Panc1 (cell line): Measurements from ENCODE around the gene DSCAM. TPM values are rescaled to one million over a fixed set of nuclear protein-coding genes. Genes with fewer than 3 reads are reported as not detected.

ENCODE experiments used
- ATAC-seq: fragments of 200-7000 bp; cut with Tn5 transposase; 2 replicates; pipeline ENCODE4 v1.9.1; 2020; ENCODE audit warnings: mild to moderate bottlenecking, moderate library complexity
- BruUV-seq: library from RNA; stranded (reverse); fragments of 400-500 nt; replicated peaks from 2 replicates; lab custom pipeline; 2021; lab: Mats Ljungman, UMichigan
- CTCF ChIA-PET: fragments of 300-600 bp; sonication (Branson Sonifier 250); formaldehyde crosslinking; loops from one replicate; lab custom pipeline; 2022; ENCODE audit warnings: antibody characterized with exemption; lab: Charles Lee
- POLR2A ChIA-PET: fragments of 300-600 bp; sonication (Branson Sonifier 250); formaldehyde crosslinking; loops from one replicate; lab custom pipeline; 2022; ENCODE audit warnings: antibody characterized with exemption; lab: Charles Lee
- DNase-seq: peaks from one replicate; pipeline ENCODE4 v3.0.0-alpha.2; 2010; ENCODE audit warnings: low read depth, low spot score
- H3K27ac ChIP-seq: 2 replicates; pipeline ENCODE4 v1.5.1; 2011; ENCODE audit warnings: mild to moderate bottlenecking, low read length, inconsistent platforms
- H3K27me3 ChIP-seq: fragments of 200-500 bp; sonication (Bioruptor generic); 2 replicates; pipeline ENCODE4 v1.6.0; 2014; ENCODE audit warnings: low read length, inconsistent platforms; ENCODE audit not compliant: control insufficient read depth, insufficient read depth
- H3K36me3 ChIP-seq: fragments of 200-500 bp; sonication (Bioruptor generic); 2 replicates; pipeline ENCODE4 v1.5.1; 2014; ENCODE audit warnings: inconsistent platforms, mild to moderate bottlenecking, low read length, moderate library complexity; ENCODE audit not compliant: control insufficient read depth, insufficient read depth
- H3K4me1 ChIP-seq: 2 replicates; pipeline ENCODE4 v1.5.1; 2011; ENCODE audit warnings: inconsistent platforms, mild to moderate bottlenecking, low read length, moderate library complexity; ENCODE audit not compliant: control insufficient read depth, insufficient read depth
- H3K4me3 ChIP-seq, 2 experiments: 2 replicates each; pipeline ENCODE4 v1.5.1; 2011 to 2012; ENCODE audit warnings: low read depth in 2 of 2, low read length in 2 of 2, mild to moderate bottlenecking in 2 of 2, inconsistent platforms in 1 of 2, moderate library complexity in 1 of 2
- H3K9me3 ChIP-seq: fragments of 200-500 bp; sonication (Bioruptor generic); 2 replicates; pipeline ENCODE4 v1.5.1; 2014; ENCODE audit warnings: low read depth, mild to moderate bottlenecking, inconsistent platforms, low read length, moderate library complexity; ENCODE audit not compliant: control insufficient read depth, insufficient read depth
- CTCF ChIP-seq: fragments of 450-650 bp; IDR thresholded peaks from 2 replicates; pipeline ENCODE4 v1.5.1; 2017; ENCODE audit warnings: mild to moderate bottlenecking
- POLR2AphosphoS5 ChIP-seq: IDR thresholded peaks from 2 replicates; pipeline ENCODE4 v1.6.1; 2012; ENCODE audit warnings: mild to moderate bottlenecking, low read depth, low read length, moderate library complexity
- REST ChIP-seq, 2 experiments: IDR thresholded peaks; 2 replicates each; pipeline ENCODE4 v1.6.1; 2011 to 2012; ENCODE audit warnings: low read depth in 2 of 2, control low read depth in 1 of 2, low read length in 1 of 2, mild to moderate bottlenecking in 1 of 2, moderate library complexity in 1 of 2; ENCODE audit not compliant: insufficient read depth in 1 of 2
- SIN3A ChIP-seq: IDR thresholded peaks from 2 replicates; pipeline ENCODE4 v1.6.1; 2012; ENCODE audit warnings: low read depth, mild to moderate bottlenecking, low read length, moderate library complexity, borderline replicate concordance; ENCODE audit not compliant: insufficient read depth
- TCF7L2 ChIP-seq: IDR thresholded peaks from 2 replicates; pipeline ENCODE4 v1.6.1; 2011; ENCODE audit warnings: mild to moderate bottlenecking, low read depth, low read length, inconsistent platforms
- in situ Hi-C: cut with HindIII; loops from 2 replicates; pipeline ENCODE4 v1.10.0; 2016; ENCODE audit warnings: low sequenced_read_pairs, low pct_unique_long_range_greater_than_20kb
- intact Hi-C: fragments of 100-400 bp; cut with micrococcal nuclease; formaldehyde crosslinking; loops from one replicate; pipeline ENCODE4 v1.10.0; 2022; ENCODE audit not compliant: unreplicated experiment
- total RNA-seq: library from RNA; stranded (reverse); gene quantifications from one replicate; pipeline ENCODE4 v1.2.1, GENCODE V29; 2021; ENCODE audit not compliant: unreplicated experiment

The DSCAM gene
- total RNA-seq, 1 experiment from 2014 or later, result not detected

- H3K4me3 ChIP-seq, result no peak overlapping the region
- no peaks in the 10 kb centered on the region; the same call in 1 of the 2 replicates for H3K27me3 ChIP-seq
- BruUV-seq, result no TSS peak
- ChIA-PET POLR2A (no interaction called here), CTCF (interaction anchor here (0.6 kb wide), 1 partner anchor 112 kb away, joined by 3 read pairs; no protein-coding TSS in a partner anchor)
- no peaks in the 10 kb centered on the region for H3K4me1 ChIP-seq
- no peak overlapping the region for H3K27ac ChIP-seq
- in situ Hi-C loops (no loop called here), intact Hi-C loops (no loop called here)
- no peak for TF ChIP-seq POLR2AphosphoS5
- no peaks in the 10 kb centered on the region for H3K36me3 ChIP-seq
- DNase-seq (no peak), ATAC-seq (no peak)
- H3K9me3 ChIP-seq, result no peaks in the 10 kb centered on the region
These were observed 453.9 kb downstream of the DSCAM start for GRCh38 chr21:40393066-40393465.

- no peak for TF ChIP-seq REST (IDR thresholded peaks at IDR 0.05; ENCODE audit: insufficient read depth in 1 of 2, low read depth in 2 of 2, low read length in 1 of 2)
- TF ChIP-seq CTCF, result no peak
- no peak for TF ChIP-seq SIN3A
- no peak for TF ChIP-seq POLR2AphosphoS5
- no peak for TF ChIP-seq TCF7L2
- ChIA-PET POLR2A (no interaction called here), CTCF (no interaction called here)
- ATAC-seq (no peak), DNase-seq (no peak)
- no peaks in the 10 kb centered on the region; the same call in none of the 2 replicates for H3K27me3 ChIP-seq
- no TSS peak for BruUV-seq
- no peaks in the 10 kb centered on the region for H3K36me3 ChIP-seq
- H3K4me1 ChIP-seq, result no peaks in the 10 kb centered on the region
- H3K27ac ChIP-seq, result no peak overlapping the region
- intact Hi-C loops (no loop called here), in situ Hi-C loops (no loop called here)
- no peaks in the 10 kb centered on the region for H3K9me3 ChIP-seq
- no peak overlapping the region for H3K4me3 ChIP-seq
These were observed 458.9 kb downstream of the DSCAM start for GRCh38 chr21:40388046-40388445.

DNA sequence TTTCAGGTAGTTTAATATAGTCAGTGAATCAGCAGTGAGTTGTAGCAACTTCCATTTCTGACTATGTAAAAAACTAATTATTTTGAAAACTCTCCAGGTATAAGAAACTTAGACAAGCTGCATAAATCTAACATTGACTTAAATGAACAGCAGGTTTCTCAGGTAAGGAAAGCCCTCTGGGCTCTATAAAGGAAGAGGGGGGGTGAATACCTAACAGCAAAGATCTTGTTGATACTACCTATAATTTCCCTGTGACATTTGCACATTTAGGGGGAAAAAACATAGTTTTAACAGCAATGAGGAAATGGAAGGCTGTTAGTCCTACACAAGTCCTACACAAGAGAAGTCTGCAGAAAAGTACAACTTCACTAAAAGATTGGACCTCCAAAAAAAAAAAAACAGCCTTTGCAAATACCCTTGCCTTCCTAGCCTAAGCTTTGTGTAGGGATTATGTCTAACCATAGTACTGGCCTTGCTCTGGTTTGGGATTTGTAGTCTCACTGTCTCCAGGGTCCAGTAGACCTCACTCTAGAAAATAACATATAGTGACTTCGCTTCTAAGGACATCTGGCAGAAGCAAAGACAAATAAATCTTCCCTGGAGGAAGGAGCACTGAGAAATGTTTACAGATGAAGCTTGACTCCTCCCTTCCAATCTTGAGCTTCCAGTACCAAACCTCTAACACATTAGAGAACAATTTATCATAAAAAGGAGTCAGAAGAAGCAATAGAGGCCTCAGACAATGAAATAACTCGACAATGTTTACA is 459.8 kb downstream of the DSCAM start:
- POLR2A ChIA-PET, result no interaction called here
- no TSS peak for BruUV-seq
- intact Hi-C loops (loop anchor here (2.0 kb wide), 1 partner anchor 242 kb away; no protein-coding TSS in a partner anchor), in situ Hi-C loops (no loop called here)
- TF ChIP-seq CTCF (no peak), POLR2AphosphoS5 (no peak), SIN3A (no peak), REST (IDR thresholded peaks at IDR 0.05; ENCODE audit: insufficient read depth in 1 of 2, low read depth in 2 of 2, low read length in 1 of 2) (no peak), TCF7L2 (no peak)
- Histone ChIP-seq H3K27me3 (no peaks in the 10 kb centered on the region; the same call in none of the 2 replicates), H3K4me3 (no peak overlapping the region), H3K9me3 (no peaks in the 10 kb centered on the region), H3K4me1 (no peaks in the 10 kb centered on the region), H3K27ac (no peak overlapping the region), H3K36me3 (no peaks in the 10 kb centered on the region)
- no peak for ATAC-seq
- CTCF ChIA-PET, result interaction anchor here (0.5 to 1.0 kb wide), 2 partner anchors 145 to 243 kb away, joined by 3 read pairs; no protein-coding TSS in a partner anchor
- no peak for DNase-seq
